HG03139 (cell line): Measurements from ENCODE around the gene HIVEP3.

Experiments
- ATAC-seq: cut with Tn5 transposase; IDR thresholded peaks from one replicate; pipeline ENCODE4 v1.9.1; 2021; ENCODE audit not compliant: unreplicated experiment

The HIVEP3 gene

DNA sequence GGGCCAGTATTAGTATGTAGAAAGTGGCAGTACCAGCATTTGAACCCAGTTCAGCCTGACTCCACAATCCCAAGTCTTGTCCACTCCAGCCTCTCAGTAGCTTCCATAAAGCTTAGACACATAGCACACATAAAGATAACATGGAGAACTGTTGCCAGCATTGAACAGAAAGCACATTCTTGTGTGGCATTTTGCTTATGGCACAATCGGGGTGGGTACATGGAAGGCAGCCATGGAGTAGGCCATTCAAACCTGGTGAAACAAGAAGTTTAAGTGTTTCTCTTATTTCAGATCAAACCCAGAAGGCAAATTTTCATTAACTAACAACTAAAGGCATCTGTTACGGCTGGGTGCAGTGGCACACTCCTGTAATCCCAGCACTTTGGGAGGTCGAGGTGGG is 102.7 kb downstream of the HIVEP3 start:
- ATAC-seq = no peak

DNA sequence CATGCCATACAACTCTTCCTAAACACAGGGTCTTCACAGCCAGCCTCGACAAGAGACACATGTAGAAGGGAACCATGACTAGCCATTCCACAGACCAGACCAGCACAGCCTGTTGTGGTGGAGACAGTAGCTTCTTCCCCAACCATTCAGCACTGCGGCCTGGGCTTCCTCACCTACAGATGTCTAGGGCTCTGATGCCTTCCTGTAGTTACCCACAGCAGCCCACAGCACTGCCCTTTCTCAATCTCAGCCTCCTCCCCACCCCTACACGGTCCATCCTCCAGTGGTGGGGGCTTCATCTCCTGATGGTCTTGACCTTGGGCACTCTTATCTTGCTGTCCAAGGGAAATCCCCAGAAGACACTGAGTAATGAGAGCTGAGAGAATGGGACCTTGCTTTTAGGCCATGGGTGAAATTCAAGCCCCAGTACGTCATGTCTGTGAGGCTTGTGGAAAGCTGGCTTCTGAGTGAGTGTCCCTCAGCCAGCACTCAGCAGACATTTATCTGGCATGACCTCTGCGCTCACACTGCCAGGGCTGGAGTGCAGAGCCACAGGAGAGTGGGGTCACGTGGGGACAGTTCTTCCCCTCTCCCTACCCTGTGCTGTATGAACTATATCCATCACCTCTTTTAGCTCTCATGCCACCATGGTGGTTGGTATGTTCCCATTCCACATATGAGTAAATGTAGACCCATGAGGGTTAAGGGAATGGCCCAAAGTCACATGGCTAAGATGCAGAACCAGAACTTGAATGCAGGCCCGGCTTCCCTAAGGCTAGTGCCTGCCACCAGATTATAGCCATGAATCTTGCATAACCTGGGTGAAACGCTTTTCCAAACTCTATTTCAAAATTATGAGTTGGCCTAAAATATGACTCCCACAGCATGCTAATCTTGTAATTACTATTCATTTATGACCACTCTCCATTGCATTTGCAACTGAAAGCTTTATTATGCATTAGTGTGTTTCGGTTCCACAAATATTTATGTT is 104.7 kb downstream of the HIVEP3 start:
- ATAC-seq = no peak

DNA sequence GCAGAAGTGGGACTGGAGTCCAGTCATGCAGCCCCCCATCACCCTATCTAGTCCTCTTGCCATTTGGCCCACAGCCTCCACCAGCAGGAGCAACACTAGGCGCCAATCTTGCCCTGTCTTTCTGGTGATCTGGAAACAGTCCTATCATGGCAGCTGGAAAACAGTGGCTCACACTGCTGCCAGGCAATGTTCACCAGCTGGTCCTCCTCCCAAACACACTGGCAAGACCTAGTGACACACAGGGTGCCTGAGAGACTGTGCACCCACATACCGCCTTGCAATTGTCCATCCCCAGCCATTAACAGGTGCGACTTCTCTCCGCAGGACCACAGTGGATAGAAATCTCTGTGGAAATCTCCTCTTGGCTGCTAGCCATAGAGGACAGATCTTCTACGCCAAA is 105.5 kb downstream of the HIVEP3 start:
- no peak for ATAC-seq

DNA sequence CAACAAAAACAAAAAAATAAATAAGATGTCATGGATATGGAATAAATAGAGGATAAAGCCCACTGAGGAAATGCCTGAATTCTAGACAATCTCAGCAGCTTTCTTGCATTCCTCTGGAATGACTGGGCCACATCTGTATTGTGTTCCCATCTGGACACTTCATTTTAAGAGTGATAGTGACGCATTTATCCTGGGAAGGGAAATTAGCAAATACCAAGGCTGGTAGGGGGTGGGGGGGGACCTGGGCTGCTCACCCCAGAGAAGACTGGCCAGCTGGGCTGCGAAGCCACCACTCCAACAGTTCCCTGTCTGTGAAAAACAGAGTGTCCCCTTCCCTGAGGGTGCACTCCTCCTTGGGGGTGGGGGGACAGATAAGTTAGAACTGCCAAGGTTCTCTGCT is 106.3 kb downstream of the HIVEP3 start:
- ATAC-seq = no peak

DNA sequence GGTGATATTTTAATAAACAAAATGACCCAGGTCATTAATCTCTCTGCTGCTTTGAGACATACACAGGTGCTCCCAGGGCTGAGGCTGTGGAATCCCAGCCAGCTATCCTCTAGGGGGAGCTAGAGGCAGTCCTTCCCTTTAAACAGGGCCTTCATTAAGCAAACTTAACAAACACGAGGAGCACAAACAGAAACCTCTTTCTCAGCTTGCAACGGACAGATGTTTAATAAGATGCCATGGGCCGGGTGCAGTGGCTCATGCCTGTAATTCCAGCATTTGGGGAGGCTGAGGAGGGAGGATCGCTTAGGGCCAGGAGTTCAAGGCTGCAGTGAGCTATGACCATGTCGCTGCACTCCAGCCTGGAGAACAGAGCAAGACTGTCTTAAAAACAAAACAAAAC is 106.7 kb downstream of the HIVEP3 start:
- ATAC-seq = no peak

DNA sequence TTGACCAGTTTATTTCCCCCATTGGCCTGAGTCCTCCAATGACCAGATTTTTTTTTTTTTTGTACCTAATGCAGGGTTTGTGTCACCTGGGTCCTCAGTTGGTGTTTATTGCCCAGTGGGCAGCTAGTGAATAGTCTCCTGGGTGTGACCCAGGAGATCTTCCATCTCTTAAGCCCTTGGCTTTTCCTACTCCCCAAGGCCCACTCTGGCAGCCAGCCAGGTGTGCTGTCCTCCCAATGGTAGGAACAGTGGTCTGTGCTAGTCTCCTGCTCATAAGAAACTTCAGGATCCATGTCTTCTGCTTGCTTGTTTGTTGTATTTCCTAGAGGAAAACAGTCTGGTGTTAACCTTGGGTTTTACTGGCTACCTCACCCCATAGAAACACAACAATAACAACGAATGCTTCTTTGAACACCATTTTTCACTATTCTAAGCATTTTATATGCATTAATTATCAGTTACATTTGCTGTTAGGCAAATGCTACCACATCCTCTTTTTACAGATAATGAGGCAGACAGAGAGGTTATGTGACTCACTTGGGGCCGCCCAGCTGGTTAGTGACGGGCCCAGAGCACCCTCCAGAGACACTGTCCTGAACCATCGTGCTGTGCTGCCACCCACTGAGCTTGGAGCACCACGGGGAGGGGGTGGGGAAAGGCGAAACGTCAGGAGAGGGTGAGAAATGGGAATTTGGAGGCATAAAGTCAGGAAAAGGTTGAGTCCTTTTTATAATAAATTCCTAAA is 107.5 kb downstream of the HIVEP3 start:
- ATAC-seq = no peak

DNA sequence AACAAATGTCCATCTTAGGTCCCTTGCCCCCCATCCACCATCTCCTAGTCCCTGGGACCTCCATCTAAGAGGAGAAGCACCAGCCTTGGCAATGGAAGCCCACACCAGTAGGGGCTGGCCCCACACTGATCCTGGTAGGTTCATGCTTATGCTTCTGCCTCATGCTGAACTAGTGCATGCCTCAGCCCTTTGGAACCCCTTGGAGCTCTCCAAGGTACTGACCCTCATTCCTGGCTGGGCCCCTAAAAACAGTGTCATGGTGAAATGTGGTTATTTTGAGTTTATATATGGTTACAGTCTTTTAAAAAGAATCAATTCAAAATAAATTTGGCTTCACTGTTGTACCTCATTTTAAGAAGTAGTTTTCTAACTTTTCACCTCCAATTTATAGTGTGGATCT is 108.3 kb downstream of the HIVEP3 start:
- no peak for ATAC-seq

DNA sequence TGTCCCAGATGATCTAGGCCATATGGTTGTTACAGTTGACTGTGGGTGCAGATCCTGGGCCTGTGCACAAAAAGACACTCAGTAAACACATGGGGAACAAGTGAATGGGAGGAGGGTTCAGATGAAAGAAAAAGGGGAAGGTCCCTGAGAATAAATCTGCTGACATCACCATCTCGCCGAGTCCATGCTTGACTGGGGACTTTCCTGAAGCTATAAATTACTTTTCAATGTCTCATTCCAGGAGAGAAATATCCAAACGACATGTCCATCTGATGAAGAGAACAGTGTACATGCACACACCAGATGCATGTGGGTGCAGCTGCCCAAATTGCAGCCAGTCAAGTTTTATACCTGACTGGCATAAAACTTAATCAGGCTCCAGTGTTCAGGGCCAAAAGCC is 109.0 kb downstream of the HIVEP3 start:
- ATAC-seq = no peak

DNA sequence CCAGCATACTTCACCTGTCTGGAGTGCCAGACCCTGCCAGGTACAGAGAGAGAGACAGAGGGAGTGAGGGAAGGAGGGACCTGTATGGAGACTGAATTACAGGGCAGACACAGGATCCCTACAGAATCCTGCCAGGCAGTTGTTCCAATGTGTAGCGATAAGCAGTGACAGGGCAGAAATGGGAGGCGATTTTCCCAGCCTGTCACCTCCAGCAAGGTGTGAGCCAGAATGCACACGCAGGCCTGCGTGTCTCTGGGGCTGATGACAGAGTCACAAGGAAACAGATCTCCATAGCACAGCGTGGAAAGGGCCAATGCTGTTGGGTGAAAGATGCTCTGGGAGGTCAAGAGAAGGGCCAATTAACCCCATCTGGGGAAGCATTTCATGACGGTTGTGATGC is 111.3 kb downstream of the HIVEP3 start:
- ATAC-seq = no peak

DNA sequence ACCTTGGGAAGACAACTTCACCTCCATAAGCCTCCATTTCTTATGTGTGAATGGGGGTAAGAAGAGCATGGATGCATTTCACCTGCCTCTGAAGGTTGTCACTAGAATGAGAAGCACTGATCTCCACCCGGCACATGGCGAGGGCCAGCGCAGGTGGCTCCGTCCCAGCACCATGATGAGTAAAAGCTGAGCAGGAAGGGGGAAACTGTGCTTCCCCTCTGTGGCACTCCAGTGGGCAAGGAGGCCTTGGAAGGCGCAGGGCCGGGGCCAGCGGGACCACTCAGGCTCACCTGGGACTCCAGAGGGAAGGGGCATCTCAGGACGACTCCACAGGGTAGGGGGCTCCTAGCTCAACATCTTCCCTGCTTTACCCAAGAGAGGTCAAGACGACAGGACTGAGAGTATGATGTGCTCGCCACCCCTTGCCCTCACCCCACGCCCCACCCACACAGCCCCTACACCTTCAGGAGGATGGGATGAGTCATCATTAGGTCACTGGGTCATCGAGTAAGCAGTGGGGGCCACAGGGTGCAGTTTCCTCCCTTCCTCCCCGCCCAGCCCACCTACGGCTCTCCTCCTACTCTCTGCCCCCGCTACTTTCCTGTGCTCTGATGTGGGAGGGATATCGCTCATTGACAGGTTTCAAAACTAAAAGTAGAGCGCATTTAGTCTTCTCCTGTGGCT is 112.1 kb downstream of the HIVEP3 start:
- no peak for ATAC-seq

DNA sequence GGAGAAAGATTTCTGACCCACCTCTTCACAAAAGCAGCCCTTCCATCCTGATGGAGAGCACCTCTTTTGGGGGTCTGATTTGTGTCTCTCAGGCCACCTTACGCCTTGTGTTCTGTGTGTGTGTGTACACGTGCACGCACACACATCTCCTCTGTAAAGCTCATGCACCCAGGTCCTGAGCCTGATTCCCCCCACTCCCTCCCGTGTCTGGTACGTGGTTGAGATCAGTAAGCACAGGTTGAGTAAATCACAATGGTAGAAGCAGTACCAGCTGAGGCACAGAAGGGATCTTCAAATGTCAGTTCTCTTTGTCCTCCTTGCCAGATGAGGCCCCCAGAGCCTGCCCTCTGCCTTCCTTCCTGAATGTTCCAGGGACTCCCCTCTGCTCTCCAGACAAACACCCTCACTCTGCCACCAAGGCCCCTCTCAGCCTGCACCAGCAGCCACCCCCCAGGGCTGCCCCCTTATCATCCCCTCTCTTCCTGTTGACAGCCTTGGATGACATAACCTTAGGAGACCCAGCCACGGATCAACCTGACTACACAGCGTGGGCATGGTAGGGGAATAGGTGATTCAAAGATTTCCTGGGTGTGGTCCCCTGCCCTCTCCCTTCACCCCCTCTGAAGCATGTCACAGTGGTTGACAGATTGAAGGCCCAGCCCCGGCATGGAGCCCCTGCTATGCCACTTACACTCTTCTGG is 112.8 kb downstream of the HIVEP3 start:
- ATAC-seq = no peak

DNA sequence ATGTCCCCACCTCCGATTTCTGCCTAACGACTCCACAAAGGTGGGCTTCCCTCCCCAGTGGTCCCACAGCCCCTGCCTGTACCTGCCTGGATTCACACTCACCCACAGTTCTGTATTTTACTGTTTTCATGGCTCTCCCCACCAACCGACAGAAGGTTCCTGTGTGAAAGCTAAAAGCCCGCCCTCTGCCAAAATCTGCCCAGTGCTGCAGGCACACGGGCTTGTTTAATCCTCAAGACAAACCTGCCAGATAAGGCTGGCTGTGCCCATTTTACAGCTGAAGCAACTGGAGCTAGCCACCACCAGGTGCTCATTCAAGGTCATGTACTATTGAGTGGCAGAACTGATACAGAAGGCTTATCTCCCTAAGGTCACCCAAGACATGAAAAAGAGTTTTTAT is 114.5 kb downstream of the HIVEP3 start:
- ATAC-seq = no peak

DNA sequence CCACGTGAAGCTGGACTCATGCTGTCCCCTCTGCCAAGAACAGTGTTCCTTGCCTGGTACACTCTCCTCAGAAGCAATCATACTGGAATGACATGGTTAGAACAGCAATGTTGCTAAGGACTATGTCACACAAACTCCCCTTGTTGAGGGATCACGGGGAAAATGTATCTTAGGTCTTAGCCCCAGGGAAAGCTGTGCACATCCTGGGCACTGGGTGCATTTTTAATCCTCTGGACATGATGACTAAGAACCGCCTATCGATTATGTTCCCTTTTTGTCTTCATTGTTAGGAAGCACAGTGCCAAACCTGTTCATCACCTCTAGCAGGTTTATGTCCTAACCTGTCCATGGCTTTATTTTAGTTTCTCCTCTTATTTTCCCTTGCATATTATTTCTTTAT is 115.1 kb downstream of the HIVEP3 start:
- no peak for ATAC-seq

DNA sequence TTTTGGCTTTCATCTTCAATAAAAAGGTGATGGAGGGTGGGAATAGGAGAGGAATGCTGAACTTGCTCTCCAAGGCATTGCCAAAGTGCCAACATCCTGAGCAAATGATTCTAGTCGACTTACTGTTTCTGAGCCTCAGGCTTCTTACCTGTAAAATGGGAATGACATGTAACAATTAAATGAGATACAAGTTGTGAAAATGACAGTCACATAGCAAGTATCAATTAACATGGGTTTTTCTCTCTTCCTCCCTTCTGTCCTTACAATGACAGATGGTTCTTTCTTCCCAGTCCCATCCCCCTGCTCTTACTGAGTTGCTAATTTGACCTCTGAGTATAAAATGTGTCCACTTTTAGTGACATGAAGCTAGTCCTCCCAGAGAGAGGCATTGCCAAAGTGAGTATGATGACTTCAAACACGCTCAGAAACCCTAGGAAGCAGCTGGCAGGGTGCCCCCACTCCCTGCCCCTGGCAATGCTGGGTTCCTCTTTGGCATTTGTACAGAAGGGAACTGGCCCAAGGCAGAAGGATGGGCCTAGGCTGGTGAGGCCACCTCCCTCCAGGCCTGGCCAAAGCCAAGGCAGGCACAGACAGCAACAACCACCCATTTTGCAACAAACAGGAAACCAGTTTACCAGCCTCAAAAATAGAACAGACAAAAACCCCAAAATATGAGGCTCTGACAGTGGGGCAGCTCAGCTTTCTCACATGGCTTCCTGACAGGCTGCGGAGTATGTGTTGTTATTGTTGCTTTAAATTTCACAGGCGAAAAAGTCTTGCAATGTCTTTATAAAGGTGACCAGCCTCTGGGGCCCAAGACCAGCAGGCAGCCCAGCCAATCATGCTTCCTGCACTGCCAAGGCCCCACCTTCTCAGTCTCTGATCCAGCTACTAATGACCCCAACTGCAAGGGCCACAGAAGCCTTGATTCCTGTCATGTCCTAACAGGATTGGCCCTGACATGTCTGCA is 115.9 kb downstream of the HIVEP3 start:
- no peak for ATAC-seq

DNA sequence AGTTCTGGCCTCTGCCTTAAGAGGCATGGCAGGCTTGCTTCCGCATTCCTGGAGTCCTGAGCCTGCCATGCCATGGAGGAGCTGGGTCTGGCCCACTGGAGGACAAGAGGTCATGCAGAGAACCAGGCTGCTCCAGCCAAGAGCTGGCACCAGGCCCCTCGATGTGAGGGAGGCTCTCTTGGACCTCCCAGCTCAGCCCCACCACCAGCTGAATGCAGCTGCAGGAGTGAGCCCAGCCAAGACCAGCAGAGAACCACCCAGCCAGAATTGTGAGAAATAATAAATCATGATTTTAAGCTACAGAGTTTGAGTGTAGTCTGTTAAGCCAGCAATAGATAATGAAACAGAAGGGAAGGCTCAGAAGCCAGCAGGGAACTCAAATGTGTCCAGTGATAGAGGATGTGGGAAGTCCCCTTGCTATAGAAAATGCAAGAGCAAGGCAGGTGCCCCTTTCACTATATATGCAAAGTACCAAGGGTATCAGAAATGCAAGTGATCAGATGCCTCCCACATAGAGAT is 118.4 kb downstream of the HIVEP3 start:
- no peak for ATAC-seq

DNA sequence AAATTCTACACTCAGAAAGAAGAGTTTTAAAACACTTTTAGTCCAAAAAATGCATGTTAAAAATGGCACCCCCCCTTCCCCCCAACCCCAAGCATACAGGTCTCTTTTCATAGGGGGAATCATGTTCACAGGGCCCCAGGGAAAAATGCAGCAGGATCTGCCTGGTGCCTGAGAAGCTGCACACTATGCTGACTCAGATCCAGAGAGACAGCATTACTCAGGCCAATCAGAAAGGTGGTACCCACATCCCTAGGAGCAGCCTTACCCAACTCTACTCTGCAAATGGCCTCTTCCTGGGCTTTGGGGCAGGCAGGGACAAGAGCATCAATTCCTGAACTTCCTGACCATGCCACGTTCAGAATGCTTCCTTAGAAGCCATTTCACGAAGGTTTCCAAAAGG is 119.0 kb downstream of the HIVEP3 start:
- ATAC-seq = no peak

DNA sequence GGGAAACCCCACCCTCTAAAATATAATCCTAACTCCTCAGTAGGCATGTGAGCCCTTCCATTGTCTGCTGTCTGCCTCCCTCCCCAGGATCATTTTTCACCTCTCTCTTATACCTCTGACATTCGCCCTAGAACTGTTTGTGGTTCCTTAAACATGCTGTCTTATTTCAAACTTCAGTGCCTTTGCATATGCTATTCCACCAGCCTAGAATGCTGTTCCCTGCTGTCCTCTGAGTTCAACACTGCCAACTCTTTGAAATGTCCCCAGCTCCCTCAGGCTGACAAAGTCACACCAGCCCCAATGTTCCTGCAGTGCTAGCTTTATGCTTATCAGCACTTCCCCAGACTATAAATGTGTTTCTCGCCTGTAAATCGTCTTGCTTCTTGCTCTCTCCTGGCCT is 119.5 kb downstream of the HIVEP3 start:
- no peak for ATAC-seq

DNA sequence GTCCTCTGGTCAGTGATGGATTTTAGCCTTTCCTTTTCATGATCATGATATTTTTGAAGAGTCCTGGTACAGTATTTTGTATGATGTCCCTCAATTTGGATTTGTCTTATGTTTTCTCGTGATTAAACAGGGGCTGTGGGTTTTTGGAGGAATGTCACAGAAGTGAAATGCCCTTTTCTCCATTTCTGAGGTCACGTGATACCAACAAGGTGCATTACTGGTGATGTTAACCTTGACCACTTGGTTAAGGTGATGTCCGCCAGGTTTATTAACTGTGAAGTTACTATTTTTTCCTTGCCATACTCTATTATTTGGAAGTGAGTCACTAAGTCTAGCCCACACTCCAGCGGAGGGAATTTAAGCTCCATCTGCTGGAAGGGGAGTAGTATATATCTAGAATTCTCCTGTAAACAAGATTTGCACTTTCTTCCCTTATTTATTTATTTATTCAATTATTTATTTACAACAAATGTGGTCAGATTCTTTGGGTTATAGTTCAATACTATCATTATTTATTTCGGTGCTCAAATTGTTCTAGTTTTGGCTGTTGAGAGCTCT is 123.4 kb downstream of the HIVEP3 start:
- ATAC-seq = no peak

DNA sequence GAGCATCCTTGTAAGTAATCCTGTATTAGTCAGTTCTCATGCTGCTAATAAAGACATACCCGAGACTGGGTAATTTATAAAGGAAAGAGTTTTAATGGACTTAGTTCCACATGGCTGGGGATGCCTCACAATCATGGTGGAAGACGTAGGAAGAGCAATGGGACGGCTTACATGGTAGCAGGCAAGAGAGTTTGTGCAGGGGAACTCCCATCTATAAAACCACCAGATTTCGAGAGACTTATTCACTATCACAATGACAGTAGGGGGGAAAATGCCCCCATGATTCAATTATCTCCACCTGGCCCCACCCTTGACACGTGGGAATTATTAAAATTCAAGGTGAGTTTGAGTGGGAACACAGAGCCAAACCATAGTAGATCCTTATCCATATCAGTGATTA is 124.7 kb downstream of the HIVEP3 start:
- ATAC-seq = no peak

DNA sequence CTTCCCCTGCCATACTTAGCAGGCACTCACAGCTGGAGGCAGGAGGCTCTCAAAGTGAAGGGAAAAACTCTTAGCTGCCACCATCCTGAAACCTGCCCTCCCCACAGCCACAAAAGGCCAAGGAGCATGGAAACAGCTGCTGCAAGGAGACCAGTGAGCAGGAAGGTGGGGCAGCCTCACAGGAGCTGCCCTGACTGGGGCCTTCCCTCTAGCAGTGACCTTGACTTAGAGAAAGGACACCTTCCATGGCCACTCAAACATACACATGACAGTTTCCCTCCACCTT is 126.3 kb downstream of the HIVEP3 start:
- no peak for ATAC-seq
